Thoracic aorta (tissue), 2 donors: ENCODE data around the gene CCR1. TPM values are rescaled to one million over a fixed set of nuclear protein-coding genes. Genes with fewer than 3 reads are reported as not detected.

ENCODE experiments used
- ATAC-seq: fragments of 150-250 bp; one replicate; pipeline ENCODE4 v1.8.0; 2017; ENCODE audit warnings: low read depth; ENCODE audit not compliant: insufficient number of reproducible peaks, low FRiP score
- DNase-seq: peaks from one replicate; pipeline ENCODE4 v3.0.0-alpha.2; 2020; ENCODE audit warnings: low spot score
- H3K27ac ChIP-seq, 2 donors: fragments of 200-600 bp; sonication (generic); 1 replicate in 1 of 2; 2 replicates in 1 of 2; pipeline ENCODE4 v1.5.1; 2016; ENCODE audit warnings: mild to moderate bottlenecking in 2 of 2, moderate library complexity in 2 of 2
- H3K27me3 ChIP-seq: fragments of 200-600 bp; sonication (generic); replicated peaks from 2 replicates; pipeline ENCODE4 v1.6.0; 2016; ENCODE audit warnings: mild to moderate bottlenecking; ENCODE audit not compliant: insufficient read depth
- H3K36me3 ChIP-seq: fragments of 200-600 bp; sonication (generic); one replicate; pipeline ENCODE4 v1.5.1; 2016
- H3K4me1 ChIP-seq, 2 donors: fragments of 200-600 bp; sonication (generic); 1 replicate in 1 of 2; 2 replicates in 1 of 2; pipeline versions ENCODE4 v1.5.1 to v1.6.0; 2016; ENCODE audit warnings: low read depth in 2 of 2, mild to moderate bottlenecking in 1 of 2; ENCODE audit not compliant: control insufficient read depth in 1 of 2
- H3K4me3 ChIP-seq: fragments of 200-600 bp; sonication (generic); 2 replicates; pipeline ENCODE4 v1.5.1; 2016; ENCODE audit warnings: mild to moderate bottlenecking
- H3K9me3 ChIP-seq: fragments of 200-600 bp; sonication (generic); 2 replicates; pipeline ENCODE4 v1.5.1; 2016
- total RNA-seq, 2 donors: library from RNA; depleted of rRNA; stranded (reverse); fragments of >200 nt; gene quantifications; one replicate each; pipeline versions ENCODE4 v1.1.0 to v1.2.3, GENCODE V29; 2016
- TF ChIP-seq, protein P1 (sequence below): fragments of 200-600 bp; sonication (generic); IDR thresholded peaks from one replicate; pipeline ENCODE4 v1.5.1; 2019; ENCODE audit warnings: antibody characterized with exemption

The CCR1 gene
- total RNA-seq, 2 donors from 2014 or later, result 10.0 to 27.7 TPM

DNA sequence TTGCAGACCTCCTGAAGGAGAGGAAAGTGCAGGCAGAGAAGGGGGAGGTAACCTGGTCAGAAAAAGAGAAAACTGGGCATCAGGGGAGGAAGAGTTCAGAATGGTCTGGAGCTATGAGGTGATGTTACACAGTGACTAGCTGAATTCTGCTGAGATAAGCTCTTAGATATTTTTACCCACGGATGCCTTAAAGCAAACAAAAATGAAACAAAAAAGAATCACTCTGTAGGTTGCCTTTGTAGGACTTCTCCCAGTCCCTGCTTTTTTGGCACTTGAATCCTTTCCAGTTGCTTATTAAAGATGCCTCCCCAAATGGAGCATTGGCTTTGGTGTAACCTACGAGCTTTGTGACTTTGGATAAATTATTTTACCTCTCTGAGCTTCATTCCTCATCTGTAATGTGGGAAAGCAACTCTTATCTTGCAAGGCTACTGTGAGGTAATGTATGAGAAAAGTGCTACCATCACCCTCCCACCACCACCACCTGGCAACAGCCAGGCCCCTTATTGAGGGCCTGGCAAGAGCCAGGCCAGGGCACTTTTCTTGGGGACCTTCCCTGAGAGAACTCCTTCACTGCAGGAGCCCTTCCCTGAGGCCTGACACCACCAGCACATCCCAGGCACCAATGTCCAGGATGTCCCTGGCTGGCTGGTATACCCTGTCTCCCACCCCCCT lies 2.7 kb downstream of the CCR1 start:
- Histone ChIP-seq H3K4me1 (no peaks in the 10 kb centered on the region), H3K27me3 (no peaks in the 10 kb centered on the region), H3K36me3 (no peaks in the 10 kb centered on the region), H3K4me3 (peak overlapping the region; percentile 48), H3K9me3 (no peaks in the 10 kb centered on the region), H3K27ac (no peak overlapping the region)
- TF ChIP-seq, protein P1, sequence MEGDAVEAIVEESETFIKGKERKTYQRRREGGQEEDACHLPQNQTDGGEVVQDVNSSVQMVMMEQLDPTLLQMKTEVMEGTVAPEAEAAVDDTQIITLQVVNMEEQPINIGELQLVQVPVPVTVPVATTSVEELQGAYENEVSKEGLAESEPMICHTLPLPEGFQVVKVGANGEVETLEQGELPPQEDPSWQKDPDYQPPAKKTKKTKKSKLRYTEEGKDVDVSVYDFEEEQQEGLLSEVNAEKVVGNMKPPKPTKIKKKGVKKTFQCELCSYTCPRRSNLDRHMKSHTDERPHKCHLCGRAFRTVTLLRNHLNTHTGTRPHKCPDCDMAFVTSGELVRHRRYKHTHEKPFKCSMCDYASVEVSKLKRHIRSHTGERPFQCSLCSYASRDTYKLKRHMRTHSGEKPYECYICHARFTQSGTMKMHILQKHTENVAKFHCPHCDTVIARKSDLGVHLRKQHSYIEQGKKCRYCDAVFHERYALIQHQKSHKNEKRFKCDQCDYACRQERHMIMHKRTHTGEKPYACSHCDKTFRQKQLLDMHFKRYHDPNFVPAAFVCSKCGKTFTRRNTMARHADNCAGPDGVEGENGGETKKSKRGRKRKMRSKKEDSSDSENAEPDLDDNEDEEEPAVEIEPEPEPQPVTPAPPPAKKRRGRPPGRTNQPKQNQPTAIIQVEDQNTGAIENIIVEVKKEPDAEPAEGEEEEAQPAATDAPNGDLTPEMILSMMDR, result no peak
- ATAC-seq (no peak), DNase-seq (no peak)

DNA sequence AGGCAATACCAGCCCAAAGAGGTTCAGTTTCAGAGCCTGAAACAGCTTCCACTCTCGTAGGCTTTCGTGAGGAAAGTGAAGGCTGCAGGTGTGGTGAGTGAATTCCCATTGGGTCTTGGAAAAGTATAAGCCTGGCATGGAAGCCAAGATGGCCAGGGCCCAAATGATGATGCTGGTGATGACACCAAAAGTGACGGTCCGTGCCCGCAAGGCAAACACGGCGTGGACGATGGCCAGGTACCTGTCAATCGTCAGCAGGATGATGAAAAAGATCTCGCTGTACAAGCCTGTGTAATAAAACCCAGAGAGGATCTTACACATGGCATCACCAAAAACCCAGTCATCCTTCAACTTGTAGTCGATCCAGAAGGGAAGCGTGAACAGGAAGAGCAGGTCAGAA lies 4.4 kb downstream of the CCR1 start:
- no peak for ATAC-seq
- TF ChIP-seq, protein P1, result no peak
- H3K4me1 ChIP-seq, result no peaks in the 10 kb centered on the region
- no peaks in the 10 kb centered on the region for H3K9me3 ChIP-seq
- H3K4me3 ChIP-seq, result no peak overlapping the region
- no peak overlapping the region for H3K27ac ChIP-seq
- no peaks in the 10 kb centered on the region for H3K36me3 ChIP-seq
- H3K27me3 ChIP-seq, result no peaks in the 10 kb centered on the region
- no peak for DNase-seq

DNA sequence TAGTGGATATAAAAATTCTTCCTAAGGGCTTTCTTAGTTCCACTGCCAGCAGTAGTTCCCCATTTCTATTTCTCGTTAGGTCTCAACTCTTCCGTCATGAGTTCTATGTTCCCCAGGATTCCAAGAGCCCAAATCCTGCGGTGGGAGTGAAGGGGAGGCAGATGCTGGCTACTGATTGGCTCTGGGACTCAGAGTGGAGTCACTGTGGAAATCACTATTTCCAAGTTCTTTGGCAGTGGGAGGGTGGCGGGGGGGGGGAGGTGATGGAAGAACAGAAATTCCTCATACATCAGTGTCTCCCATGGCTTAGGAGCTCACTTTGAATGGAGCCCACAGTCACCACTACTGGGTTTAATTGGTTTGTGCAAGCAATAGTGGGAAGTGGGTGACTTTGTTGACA lies 5.6 kb downstream of the CCR1 start:
- Histone ChIP-seq H3K4me3 (no peak overlapping the region), H3K9me3 (no peaks in the 10 kb centered on the region), H3K4me1 (no peaks in the 10 kb centered on the region), H3K27ac (no peak overlapping the region), H3K27me3 (no peaks in the 10 kb centered on the region), H3K36me3 (no peaks in the 10 kb centered on the region)
- ATAC-seq (no peak), DNase-seq (no peak)
- TF ChIP-seq, protein P1, result no peak

DNA sequence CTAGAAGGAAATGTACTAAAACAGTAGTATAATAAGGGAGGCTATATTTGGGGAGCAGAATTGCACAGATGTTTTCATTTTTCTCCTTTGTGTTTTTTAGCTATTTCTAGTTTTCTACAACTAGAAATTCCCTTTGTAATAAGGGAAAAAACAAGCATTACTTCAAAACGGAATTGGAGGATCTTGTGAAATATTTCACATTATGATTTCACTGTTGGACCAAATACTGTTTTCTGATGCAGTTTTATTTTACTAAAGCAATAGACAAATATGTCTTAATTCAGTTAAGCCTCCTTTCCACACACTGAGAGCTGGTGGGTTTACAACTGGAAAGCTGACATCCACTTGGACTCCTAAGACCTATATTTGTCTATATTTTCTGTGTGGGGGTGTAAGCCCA lies 7.3 kb downstream of the CCR1 start:
- no peaks in the 10 kb centered on the region for H3K27me3 ChIP-seq
- H3K36me3 ChIP-seq, result no peaks in the 10 kb centered on the region
- H3K4me1 ChIP-seq, result no peaks in the 10 kb centered on the region
- H3K27ac ChIP-seq, result no peak overlapping the region
- DNase-seq (no peak), ATAC-seq (no peak)
- H3K9me3 ChIP-seq, result no peaks in the 10 kb centered on the region
- H3K4me3 ChIP-seq, result no peak overlapping the region
- TF ChIP-seq, protein P1, result no peak

DNA sequence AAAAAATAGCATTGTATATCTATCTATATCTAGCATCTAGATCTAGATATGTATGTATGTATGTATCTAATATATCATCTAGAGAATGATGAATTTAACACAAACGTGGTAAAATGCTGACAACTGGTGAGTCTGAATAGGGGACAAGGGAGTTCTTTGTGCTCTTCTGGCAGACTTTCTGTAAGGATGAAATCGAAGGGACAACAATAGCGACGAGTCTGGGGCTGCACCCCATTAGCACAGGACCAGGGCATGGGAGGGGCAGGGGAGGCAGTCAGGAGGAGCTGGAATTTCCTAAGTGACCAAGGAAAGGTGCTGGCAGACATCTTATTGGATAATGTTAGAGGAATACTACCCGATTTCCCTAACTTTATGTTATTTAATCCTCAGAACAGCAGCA lies 7.9 kb downstream of the CCR1 start:
- DNase-seq (no peak), ATAC-seq (no peak)

More for the DNA sequence above, 7.9 kb downstream of the CCR1 start:
- H3K36me3 ChIP-seq, result no peaks in the 10 kb centered on the region
- H3K27me3 ChIP-seq, result no peaks in the 10 kb centered on the region
- H3K4me1 ChIP-seq, result no peaks in the 10 kb centered on the region
- H3K27ac ChIP-seq, result no peak overlapping the region
- TF ChIP-seq, protein P1, result no peak
- H3K4me3 ChIP-seq, result no peak overlapping the region
- no peaks in the 10 kb centered on the region for H3K9me3 ChIP-seq
